ENCODE measurements around the gene RAB9A.
"Not testable (repeated sequence)": the region's sequence is repeated elsewhere in the genome, so short reads cannot be mapped to it uniquely, and the experiment has no call there.

Gene RAB9A

GRCh38 chrX:13670197-13670596, 18.7 kb upstream of the RAB9A start:
- no peak for DNase-seq

GRCh38 chrX:13673016-13673415, 15.9 kb upstream of the RAB9A start:
- DNase-seq, result no peak

- no peak for DNase-seq
Observed at GRCh38 chrX:13676885-13677284, 12.0 kb upstream of the RAB9A start.

- DNase-seq, result not testable (repeated sequence)
Observed at GRCh38 chrX:13679700-13680099, 9.2 kb upstream of the RAB9A start.

- no peak for DNase-seq
Observed at GRCh38 chrX:13681595-13681994, 7.3 kb upstream of the RAB9A start.

GRCh38 chrX:13684361-13684760, 4.6 kb upstream of the RAB9A start:
- no peak for DNase-seq

GRCh38 chrX:13685126-13685763, 3.7 kb upstream of the RAB9A start:
- DNase-seq, result peak; percentile 28

- no peak for DNase-seq
Observed at GRCh38 chrX:13687203-13687602, 1.7 kb upstream of the RAB9A start.

GRCh38 chrX:13688384-13688957, 457 bp upstream of the RAB9A start:
- DNase-seq, result no peak

GRCh38 chrX:13689741-13690211, 848 bp downstream of the RAB9A start:
- DNase-seq, result peak; percentile 31

- no peak for DNase-seq
Observed at GRCh38 chrX:13690836-13691235, 1.9 kb downstream of the RAB9A start.

GRCh38 chrX:13691841-13692371, 3.0 kb downstream of the RAB9A start:
- DNase-seq, result no peak

- DNase-seq, result no peak
Observed at GRCh38 chrX:13692771-13693231, 3.9 kb downstream of the RAB9A start.

- DNase-seq, result peak; percentile 10
Observed at GRCh38 chrX:13693341-13693961, 4.5 kb downstream of the RAB9A start.

GRCh38 chrX:13694359-13694758, 5.4 kb downstream of the RAB9A start:
- DNase-seq, result peak; percentile 12

GRCh38 chrX:13694983-13695382, 6.1 kb downstream of the RAB9A start:
- DNase-seq, result no peak

GRCh38 chrX:13695601-13696115, 6.7 kb downstream of the RAB9A start:
- DNase-seq, result no peak

GRCh38 chrX:13697455-13697854, 8.5 kb downstream of the RAB9A start:
- DNase-seq, result no peak

- no peak for DNase-seq
Observed at GRCh38 chrX:13697976-13698375, 9.0 kb downstream of the RAB9A start.

GRCh38 chrX:13698432-13698831, 9.5 kb downstream of the RAB9A start:
- DNase-seq, result no peak

GRCh38 chrX:13699183-13699826, 10.4 kb downstream of the RAB9A start:
- DNase-seq, result peak; percentile 10

- peak; percentile 15 for DNase-seq
Observed at GRCh38 chrX:13700380-13700779, 11.5 kb downstream of the RAB9A start.

GRCh38 chrX:13702111-13702789, 13.3 kb downstream of the RAB9A start:
- DNase-seq, result no peak

Measured in fibroblast of skin of right biceps (primary cell).